Daoy (cell line): Measurements from ENCODE around the gene LILRA6. TPM values are rescaled to one million over a fixed set of nuclear protein-coding genes. Genes with fewer than 3 reads are reported as not detected.

Experiments used
- DNase-seq: peaks from one replicate; pipeline ENCODE4 v3.0.0-alpha.2; 2015; ENCODE audit warnings: low read depth
- total RNA-seq: library from RNA; depleted of rRNA; stranded (reverse); fragments of >200 nt; shearing (Covaris generic); gene quantifications from 2 replicates; pipeline ENCODE4 v1.2.3, GENCODE V29; 2014; rRNA removed

The LILRA6 gene
- total RNA-seq, 1 experiment from 2014 or later, result not detected

- DNase-seq, result peak; percentile 50
Observed at GRCh38 chr19:54188215-54188871, 54.2 kb downstream of the LILRA6 start.

- no peak for DNase-seq
Observed at GRCh38 chr19:54186934-54187381, 55.6 kb downstream of the LILRA6 start.

Other genes starting within 250 kb of the LILRA6 start
- not detected in 2 replicates for gene VSTM1, start 178.9 kb downstream of the LILRA6 start, total RNA-seq
- not detected in 2 replicates for gene TARM1, start 161.4 kb downstream of the LILRA6 start, total RNA-seq
- 0.27 and 0.74 TPM in 2 replicates for gene OSCAR, start 142.0 kb downstream of the LILRA6 start, total RNA-seq
- gene NDUFA3, start 139.9 kb downstream of the LILRA6 start, total RNA-seq, result 17.4 and 34.1 TPM in 2 replicates
- gene TFPT, start 127.1 kb downstream of the LILRA6 start, total RNA-seq, result 60.2 and 101 TPM in 2 replicates
- gene PRPF31, start 127.0 kb downstream of the LILRA6 start, total RNA-seq, result 78.8 and 92.3 TPM in 2 replicates
- gene CNOT3, start 105.0 kb downstream of the LILRA6 start, total RNA-seq, result 10.9 and 14.0 TPM in 2 replicates
- 15.6 and 21.3 TPM in 2 replicates for gene LENG1, start 83.1 kb downstream of the LILRA6 start, total RNA-seq
- 0.06 TPM in 1 of 2 replicates, not detected in the other for gene TMC4, start 69.6 kb downstream of the LILRA6 start, total RNA-seq
- 74.9 and 89.3 TPM in 2 replicates for gene MBOAT7, start 53.2 kb downstream of the LILRA6 start, total RNA-seq
- gene TSEN34, start 51.5 kb downstream of the LILRA6 start, total RNA-seq, result 88.1 and 141 TPM in 2 replicates
- 2,362 and 2,452 TPM in 2 replicates for gene RPS9, start 41.9 kb downstream of the LILRA6 start, total RNA-seq
- not detected in 2 replicates for gene LILRB3, start 19.8 kb downstream of the LILRA6 start, total RNA-seq
- gene LILRB5, start 14.5 kb upstream of the LILRA6 start, total RNA-seq, result not detected in 2 replicates
- gene LILRB2, start 38.3 kb upstream of the LILRA6 start, total RNA-seq, result not detected in 2 replicates
- not detected in 2 replicates for gene LILRA5, start 70.4 kb upstream of the LILRA6 start, total RNA-seq
- gene LILRA4, start 96.4 kb upstream of the LILRA6 start, total RNA-seq, result not detected in 2 replicates
- not detected in 2 replicates for gene LAIR1, start 122.1 kb upstream of the LILRA6 start, total RNA-seq
- 1.3 TPM in 1 of 2 replicates, not detected in the other for gene TTYH1, start 172.7 kb upstream of the LILRA6 start, total RNA-seq
- gene LENG8, start 206.4 kb upstream of the LILRA6 start, total RNA-seq, result 5.1 and 9.0 TPM in 2 replicates
- 2.1 and 3.9 TPM in 2 replicates for gene LENG9, start 221.0 kb upstream of the LILRA6 start, total RNA-seq
- 9.5 and 15.4 TPM in 2 replicates for gene CDC42EP5, start 230.5 kb upstream of the LILRA6 start, total RNA-seq